22Rv1 (cell line): ENCODE data around the gene EPB42.

Source experiments
- H3K27ac ChIP-seq: fragments of 450-650 bp; 2 replicates; pipeline ENCODE4 v1.5.1; 2017
- CTCF ChIP-seq: fragments of 450-650 bp; IDR thresholded peaks from 2 replicates; pipeline ENCODE4 v1.5.1; 2017; ENCODE audit warnings: mild to moderate bottlenecking
- ZFX ChIP-seq: fragments of 450-650 bp; IDR thresholded peaks from 2 replicates; pipeline ENCODE4 v1.6.1; 2017; ENCODE audit warnings: antibody characterized with exemption, borderline replicate concordance

The EPB42 gene

GRCh38 chr15:43220991-43221403 is at the start of gene EPB42:
EPB42 (minus strand) TSS chr15:43221018; CDS start chr15:43220825, 193 bp downstream.
- H3K27ac ChIP-seq, result no peak within 1 kb of the TSS
- TF ChIP-seq ZFX (no peak), CTCF (no peak)

GRCh38 chr15:43270113-43270665 is 49.4 kb upstream of the EPB42 start:
- TF ChIP-seq ZFX (no peak), CTCF (no peak)
- no peak overlapping the region for H3K27ac ChIP-seq

- no peak for TF ChIP-seq ZFX
- TF ChIP-seq CTCF, result no peak
Observed at GRCh38 chr15:43268111-43269105, 47.6 kb upstream of the EPB42 start.

GRCh38 chr15:43267439-43267838 is 46.6 kb upstream of the EPB42 start:
- TF ChIP-seq CTCF, result no peak
- no peak for TF ChIP-seq ZFX
- no peak overlapping the region for H3K27ac ChIP-seq

More at GRCh38 chr15:43268111-43269105, 47.6 kb upstream of the EPB42 start:
- no peak overlapping the region for H3K27ac ChIP-seq

GRCh38 chr15:43266834-43267233 is 46.0 kb upstream of the EPB42 start, which contains the start of gene TGM5:
TGM5 (minus strand) TSS chr15:43266928; CDS start chr15:43266849, 79 bp downstream.
- no peak for TF ChIP-seq ZFX
- no peak for TF ChIP-seq CTCF
- H3K27ac ChIP-seq, result no peak within 1 kb of the TSS

GRCh38 chr15:43266386-43266785 is 45.6 kb upstream of the EPB42 start:
- no peak overlapping the region for H3K27ac ChIP-seq
- TF ChIP-seq ZFX (no peak), CTCF (no peak)

GRCh38 chr15:43260011-43260615 is 39.3 kb upstream of the EPB42 start:
- TF ChIP-seq ZFX (no peak), CTCF (no peak)
- no peak overlapping the region for H3K27ac ChIP-seq
